NCI-H146 (cell line): ENCODE results near the gene IFT57.
"Not testable (repeated sequence)": the region's sequence is repeated elsewhere in the genome, so short reads cannot be mapped to it uniquely, and the experiment has no call there.

Experiments used
- DNase-seq: peaks from one replicate; lab custom pipeline; 2025; lab: John Stamatoyannopoulos, UW

Gene IFT57

DNA sequence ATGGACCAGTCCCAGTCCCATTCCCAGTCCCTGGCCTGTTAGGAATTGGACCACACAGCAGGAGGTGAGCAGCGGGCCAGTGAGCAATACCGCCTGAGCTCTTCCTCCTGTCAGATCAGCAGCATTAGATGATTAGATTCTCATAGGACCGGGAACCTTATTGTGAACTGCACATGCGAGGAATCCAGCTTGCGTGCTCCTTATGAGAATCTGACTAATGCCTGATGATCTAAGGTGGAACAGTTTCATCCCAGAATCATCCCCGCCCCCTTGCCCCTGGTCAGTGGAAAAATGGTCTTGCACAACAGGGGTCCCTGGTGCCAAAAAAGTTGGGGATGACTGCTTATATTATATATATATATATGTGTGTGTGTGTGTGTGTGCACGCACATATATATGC lies 63.1 kb downstream of the IFT57 start:
- DNase-seq: no peak

DNA sequence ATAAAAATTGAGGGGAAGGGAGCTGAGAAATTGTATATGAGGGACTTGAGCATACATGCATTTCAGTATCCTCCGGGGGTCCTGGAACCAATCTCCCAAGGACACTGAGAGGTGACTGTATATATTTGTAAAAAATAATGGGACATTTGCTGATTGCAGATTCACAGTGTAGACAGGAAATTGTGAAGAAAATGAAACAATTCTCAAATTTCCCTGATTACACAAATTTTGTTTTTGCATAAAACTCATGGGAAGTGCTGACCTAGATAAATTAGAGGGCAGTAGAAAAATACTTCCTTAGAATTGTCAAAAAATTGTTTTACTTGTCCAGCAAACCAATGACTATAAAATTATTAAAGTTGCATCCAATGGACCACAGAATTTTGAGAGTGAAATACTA lies 64.0 kb downstream of the IFT57 start:
- no peak for DNase-seq

DNA sequence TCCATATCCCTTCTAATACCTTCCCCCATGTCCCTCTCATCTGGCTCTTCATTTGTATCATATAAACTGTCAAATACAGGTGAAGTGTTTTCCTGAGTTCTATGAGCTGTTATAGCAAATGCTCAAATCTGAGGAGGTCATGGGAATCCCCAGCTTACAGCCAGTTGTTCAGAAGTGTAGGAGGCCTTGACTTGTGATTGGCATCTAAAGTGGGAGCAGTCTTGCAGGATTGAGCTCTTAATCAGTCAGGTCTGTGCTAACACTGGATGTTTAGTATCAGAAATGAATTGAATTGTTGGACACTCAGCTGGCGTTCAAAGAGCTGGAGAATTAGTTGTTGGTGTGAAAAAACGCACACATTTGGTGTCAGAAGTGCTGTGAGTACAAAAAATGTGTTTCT lies 65.0 kb downstream of the IFT57 start:
- DNase-seq: no peak

DNA sequence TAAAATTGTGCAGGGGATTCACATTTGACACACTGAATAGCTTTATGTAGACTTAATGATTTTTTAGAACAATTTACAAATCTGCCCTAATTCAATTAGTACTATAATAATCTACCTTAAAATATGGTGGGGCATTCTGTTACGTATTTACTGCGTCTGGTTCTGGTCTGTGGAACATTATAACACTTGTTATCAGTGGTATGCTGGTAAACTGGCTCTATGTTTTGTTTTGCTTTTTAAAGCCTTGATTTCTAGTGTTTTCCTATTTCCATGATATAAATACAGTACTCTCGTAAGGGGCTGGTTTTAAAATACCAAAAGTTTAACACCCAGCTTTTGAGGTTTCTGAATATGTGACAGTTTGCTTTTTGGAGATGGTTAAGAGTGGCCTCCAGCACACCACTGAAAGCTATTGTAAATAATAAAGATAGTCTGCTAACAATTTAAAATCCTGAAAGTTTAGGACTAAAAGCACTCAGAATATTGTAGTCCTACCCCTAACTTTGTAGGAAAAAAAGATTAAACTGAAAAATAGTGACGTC lies 65.8 kb downstream of the IFT57 start:
- no peak for DNase-seq

DNA sequence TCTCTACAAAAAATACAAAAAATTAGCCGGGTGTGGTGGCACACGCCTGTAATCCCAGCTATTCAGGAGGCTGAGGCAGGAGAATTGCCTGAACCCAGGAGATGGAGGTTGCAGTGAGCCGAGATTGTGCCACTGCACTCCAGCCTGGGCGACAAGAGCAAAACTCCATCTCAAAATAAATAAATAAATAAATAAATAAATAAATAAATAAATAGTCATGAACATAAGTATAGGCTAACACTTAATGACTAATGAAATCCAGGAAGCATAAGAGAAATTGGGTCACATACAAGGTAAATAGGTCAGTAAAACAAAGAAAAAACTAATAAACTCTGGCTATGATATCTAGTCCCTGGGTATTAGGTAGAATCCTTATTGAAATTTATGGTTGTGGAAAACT lies 66.6 kb downstream of the IFT57 start:
- not testable (repeated sequence) for DNase-seq

DNA sequence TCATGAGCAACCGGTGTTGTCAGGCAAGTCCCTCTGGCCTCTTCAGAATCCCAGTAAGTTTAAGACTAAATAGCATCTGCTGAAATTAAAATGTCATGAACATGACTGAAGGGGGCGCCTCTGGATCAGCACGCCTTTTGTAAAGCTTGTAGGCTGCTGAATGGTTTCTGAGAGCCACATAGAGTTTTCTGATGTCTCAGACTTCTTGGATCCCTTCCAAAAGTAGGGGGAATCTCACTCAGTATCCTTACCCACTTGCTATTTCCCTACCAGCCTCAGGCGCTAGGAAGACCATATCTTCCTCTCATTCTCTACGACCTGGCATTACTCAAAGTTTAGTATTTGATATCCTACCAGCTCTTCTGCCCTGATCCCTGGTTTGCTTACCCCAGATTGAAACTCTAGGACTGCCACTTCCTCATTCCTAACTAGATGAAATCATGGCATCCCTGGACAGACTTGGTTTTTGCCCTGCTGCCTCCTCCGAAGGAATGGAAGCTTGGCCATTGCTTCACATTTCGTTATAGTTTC lies 68.7 kb downstream of the IFT57 start:
- peak; percentile 92 for DNase-seq

DNA sequence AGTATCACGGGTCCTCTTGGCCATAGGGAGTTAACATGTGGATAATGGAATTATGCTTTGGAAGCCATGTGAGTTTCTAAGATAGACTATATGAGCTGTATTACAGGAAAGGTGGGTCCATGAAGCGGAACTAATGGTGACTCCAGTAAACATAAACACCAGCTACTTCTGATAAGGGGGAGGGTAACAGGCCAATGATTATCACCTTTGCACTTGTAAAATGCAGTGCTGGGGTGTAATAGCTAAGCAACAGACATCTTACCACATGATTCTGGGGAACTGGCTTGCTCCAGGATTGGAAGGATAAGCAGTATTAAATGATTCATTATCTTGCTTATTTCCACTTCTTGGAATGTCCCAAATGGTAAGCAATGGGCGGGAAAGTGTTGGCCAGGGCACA lies 70.0 kb downstream of the IFT57 start:
- DNase-seq: no peak

DNA sequence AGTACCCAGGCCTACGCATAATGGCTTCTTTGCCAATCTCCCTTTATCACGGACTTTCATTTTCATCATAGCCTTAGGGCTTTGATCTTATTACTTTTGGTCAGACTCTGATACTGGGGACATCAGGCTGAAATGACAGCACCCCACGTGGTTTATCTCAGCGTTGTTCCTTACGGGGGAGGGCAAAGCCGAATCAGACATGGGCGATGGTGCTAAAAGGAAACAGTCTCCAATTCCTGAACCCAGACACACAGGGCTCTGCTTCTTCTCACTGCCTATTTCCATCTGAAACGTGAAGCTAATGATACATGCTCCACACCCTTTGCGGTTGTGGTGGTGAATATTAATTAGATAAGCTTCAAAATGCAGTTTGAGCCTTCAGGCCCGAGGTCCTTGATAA lies 72.0 kb downstream of the IFT57 start:
- no peak for DNase-seq

DNA sequence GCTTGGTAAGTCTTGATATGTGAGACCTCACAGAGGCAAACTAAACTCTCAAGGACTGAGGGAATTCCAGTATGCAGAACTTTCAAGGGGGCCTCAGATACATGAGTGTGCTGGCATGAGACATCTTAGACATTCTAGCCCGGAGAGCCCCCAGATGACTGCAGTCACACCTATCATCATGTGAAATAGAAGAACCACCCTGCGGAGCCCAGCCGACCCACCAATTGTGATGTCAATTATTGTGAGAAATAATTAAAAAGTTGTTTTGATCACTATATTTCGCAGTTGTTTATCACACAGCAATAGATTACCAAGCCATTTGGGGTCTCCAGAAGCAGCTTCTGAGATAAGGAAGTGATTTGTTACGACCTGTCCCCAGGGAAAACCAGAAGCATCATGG lies 76.1 kb downstream of the IFT57 start:
- no peak for DNase-seq

DNA sequence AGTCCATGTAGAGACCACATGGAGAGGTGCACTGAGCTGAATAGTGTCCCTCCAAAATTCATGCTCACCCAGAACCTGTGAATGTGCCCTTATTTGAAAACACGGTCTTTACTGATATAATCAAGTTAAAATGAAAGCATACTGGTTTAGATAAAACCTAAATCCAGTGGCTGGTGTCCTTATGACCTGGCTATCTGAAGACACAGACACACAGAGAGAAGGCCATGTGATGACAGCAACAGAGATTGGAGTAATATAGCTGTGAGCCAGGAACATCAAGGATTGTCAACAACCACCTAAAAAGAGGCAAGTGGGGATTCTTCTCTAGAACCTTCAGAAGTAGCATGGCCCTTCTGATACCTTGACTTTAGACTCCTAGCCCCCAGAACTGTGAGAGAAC lies 76.6 kb downstream of the IFT57 start:
- no peak for DNase-seq

DNA sequence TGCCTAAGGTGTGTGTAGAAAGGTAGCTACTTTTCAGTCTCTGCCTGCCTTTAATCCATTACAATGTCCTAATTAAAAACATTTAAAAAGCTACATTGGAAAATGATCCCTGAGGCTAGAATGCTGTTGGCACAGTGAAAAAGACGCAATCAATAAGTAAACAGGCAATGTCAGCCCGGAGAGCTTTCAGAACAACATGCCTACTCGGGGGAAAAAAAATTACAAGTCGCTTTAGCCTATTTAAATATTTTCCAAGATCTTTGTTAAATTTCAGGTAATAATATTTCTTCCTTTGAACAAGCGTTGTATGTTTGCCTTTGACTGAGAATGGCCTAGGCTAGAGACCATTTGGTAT lies 84.8 kb downstream of the IFT57 start:
- peak; percentile 59 for DNase-seq

DNA sequence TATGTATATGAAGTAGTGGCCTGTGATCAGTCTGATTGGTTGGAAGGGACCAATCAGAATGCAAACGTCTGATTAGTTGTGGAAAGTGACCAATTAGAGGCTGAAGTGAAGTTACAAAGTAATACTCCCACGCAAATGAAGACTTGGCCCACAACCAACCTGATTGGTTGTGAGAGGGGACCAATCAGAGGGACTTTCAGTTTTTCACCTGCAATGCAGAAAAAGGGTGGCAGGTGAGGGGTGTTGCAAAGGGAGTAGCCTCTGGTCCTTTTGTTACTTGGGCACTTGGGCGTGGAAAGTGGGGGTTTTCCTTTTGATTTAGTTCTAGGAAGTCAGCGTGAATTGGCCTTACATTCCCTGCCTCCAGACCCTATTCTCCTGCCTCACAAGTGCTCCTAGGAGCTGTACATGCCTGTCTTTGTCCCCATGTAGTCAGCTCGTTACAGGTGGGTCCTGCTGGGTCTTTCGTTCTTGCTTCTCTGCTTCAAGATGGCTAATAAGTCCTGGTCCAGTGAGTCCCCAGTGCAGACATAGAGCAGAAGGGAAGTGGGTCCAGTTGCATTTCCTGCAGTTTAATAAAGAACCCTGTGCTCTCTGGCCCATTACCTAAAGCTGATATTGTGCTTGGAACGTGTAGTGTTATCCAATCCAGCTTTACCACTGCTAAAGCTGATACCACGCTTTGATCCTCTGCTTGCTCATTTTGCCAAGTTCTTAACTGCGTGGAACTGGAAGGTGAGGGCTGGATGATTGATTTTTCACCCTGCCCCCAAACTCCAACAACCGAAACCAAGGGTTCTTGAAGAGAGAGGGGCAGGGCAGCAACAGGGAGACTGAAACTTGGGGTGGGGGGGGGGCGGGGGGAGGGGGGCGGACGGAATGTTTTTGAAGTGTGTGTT lies 85.4 kb downstream of the IFT57 start:
- DNase-seq: no peak

DNA sequence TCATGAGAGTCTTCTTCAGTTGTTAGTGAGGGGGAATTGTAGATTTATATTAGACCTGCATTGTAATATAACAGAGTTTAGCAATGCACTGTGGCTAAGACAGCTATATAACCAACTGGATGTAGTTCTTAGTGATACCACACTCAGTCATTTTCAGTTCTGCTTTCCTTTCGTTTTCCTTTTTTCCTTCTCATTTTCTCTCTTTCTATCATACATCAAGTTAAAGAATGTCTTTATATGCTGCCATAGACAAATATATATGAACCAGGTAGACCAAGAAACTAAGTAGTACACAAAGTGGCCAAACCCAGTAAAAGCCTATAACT lies 87.7 kb downstream of the IFT57 start:
- no peak for DNase-seq

DNA sequence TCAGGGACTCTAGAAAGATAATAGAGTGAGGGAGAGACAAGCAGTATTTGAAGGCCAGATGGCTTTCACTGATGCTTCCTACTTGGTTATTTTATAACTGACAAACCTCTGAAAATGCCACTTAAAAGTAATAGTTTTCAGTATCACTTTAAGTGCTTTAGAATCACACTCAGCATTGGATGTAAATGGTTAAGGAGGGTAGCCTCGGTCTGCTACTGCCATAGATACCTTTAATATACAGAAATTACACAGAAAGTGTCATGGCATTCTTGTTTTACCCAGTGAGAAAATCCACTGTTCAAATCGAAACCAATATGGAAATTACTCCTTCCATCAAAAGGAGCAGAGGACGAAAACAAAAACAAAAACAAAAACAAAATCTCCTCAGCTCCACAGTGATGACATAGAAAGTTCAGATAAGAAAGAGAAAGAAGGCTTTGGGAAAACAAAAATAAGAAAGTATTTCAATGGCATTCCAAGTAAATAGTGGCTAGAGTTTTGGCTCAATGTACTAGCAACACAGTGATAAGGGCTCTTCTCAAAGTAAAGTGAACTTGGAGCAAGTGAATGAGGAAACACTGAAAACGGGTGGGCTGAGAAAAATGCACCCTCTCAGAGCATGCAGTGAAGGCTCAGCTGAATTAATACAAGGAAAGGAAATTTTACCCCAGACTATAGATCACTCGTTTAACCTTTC lies 88.2 kb downstream of the IFT57 start:
- DNase-seq: no peak

DNA sequence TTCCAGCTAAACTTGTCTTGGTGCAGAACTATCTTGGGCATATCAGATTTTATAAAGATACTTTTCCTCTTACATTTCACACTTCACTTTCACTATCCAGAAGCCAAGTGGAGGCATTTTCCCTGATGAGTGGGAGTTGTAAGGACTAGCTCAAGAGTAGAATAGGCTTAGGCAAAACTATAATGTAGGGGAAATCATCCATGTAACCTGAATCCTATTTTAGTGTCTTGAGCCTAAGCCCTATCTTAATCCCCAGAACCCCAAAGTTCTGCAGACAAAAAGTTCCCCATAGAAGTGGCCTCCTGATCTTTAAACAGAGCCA lies 89.2 kb downstream of the IFT57 start:
- no peak for DNase-seq

DNA sequence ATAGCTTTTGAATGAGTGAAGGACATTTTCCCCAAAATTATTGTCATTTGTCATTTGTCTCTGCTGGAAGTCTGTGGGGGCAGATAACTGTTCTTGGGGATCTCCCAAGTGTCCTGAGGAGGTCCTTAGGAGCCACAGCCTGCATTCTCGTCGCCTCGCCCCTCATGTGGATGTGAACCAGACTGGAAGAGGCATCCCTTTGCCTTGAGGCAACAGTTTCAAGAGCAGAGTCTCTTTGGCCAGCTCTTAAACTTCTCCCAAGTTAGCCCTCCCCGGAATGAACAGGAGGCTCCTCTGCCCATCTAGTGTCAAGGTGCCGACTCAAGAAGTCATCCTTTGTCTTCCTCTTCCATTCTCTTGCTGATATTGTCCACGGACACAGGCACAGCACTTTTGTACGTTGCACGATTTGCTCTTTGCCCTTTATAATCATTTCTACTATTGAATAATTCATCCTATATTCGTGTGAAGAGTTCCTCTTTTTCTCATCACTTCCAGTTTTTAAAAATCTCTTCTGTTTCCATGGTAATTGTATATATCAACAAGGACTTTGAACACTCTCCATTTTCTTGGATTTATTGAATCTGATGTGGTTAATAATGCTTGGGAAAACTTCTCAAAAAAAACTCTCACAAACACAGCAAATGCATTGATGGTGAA lies 90.6 kb downstream of the IFT57 start:
- DNase-seq: no peak

DNA sequence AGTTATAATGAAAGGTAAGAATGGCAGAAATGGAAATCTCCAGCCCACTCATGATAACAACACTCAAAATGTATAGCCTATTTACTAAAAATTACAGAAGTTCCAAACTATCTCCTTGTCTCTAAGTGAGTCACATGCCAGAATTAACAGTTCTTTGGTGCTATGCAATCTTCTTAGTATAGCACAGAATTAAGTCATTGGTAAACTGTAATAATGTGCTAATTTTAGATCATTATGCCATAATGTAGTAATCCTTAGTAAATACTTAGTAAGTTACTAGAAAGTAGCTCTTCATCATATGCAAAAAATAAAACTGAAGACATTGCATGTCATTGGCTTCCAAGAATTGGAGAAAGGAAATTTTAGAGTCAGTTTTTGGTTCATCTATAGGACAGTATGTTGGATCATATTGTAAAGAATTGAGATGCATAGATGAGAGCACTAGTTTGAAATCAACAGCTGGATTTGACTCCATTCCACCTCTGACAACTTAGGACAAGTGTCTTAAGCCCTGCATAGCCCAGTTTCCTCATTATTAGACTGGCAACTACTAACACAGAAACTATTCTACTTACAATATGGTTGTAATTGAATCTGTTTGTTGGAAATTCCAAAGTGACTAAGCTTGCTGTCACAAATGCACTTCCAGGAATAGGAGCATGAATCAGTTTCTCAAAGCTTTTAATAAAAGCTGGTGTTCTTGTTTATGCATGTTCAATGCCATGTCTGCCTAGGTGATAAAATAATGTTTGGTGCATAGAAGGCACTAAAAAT lies 91.3 kb downstream of the IFT57 start:
- DNase-seq: no peak

DNA sequence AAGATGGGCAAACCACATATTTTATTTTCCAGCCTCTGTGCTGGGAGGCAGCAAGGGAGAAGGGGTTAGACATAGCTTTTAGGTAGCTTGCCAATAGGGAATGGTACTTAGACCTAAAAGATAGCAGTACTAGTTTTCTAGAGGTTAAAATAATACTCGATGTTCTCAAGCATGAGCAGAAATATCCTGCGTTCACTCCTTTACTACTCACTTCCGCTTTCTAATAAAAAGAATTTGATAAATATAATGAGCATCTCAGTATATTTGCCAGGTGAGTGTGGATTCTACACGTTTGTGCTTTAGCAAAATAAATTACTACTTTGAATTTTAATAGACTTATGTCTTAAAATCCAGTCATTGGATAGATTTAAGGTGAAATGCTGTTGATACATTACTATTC lies 92.0 kb downstream of the IFT57 start:
- no peak for DNase-seq

DNA sequence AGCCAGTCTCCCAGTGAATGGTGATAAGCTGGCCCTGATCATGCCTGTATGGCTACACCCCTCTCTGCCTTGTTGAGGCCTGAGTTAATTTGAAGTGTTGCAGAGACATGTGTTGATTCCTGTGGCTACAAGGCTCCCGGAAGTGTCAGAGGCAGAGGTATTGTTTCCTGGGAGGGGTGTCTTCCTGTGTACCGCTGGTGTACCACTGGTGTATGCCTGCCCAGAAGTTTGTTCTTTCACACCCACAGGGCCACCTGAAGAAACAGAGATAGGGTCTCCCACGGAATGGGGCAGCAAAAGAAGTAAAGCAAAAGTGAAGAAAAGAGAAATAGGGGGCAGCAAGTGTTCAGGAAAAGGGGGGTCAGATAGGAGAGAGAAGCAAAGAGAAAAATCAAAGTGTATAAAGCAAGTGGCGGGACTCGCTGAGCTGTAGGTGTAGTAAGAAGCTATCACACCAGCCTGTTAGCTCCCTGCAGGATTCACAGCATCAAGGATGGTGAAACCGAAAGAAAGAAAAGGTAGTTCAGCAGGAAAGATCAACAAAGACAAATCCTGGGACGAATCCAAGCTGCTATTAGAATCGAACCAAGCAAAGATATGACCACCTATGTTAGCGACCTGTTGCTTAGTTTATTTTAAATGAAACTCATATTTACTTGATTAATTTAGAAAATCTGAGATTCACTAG lies 94.8 kb downstream of the IFT57 start:
- DNase-seq: peak; percentile 23

DNA sequence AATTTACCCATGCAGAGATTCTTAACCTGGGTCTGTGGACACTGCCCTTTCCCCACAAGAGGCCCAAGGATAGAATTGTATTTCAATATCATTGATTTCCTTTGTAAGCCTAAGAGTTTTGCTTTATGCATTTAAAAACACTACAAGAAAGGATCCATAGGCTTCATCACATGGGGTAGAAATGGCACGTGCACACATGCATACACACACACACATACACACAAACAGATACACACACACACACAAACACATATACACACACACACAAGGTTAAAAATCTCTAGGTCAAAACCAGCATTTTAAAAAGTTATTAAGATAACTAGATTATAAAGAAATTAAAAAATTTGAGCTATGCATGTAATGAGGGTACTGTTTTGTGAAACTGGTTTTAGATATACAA lies 95.9 kb downstream of the IFT57 start:
- peak; percentile 55 for DNase-seq

DNA sequence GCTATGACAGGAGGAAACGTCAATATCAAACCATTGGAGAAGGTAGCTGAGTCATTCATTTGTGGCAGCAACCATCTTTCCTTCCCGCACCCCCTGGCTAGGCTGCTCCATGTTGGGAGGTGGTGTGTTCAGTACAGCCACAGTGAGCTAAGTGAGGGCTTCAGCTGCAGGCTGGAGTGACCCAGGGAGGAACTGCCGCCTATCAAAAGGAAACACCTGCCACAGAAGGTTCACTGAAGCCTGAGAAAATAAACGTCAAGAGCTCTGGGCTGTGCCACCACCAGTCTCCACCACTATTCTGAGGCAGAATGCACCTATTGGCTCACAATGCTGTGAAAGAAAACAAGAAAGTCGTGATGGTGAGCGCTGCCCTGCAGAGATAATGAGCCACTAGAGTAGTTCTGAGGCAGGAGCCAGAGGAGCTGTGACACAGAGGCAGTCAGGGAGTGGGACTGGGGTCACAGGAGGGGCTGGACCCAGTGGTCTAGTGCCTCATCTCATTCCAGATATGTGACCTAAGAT lies 96.6 kb downstream of the IFT57 start:
- DNase-seq: peak; percentile 100
